Left lung (tissue), 10 donors: Measurements from ENCODE around the gene STN1. TPM values are rescaled to one million over a fixed set of nuclear protein-coding genes. Genes with fewer than 3 reads are reported as not detected.
A peak's percentile ranks its signal among the peaks of the same experiment; 100 is the strongest.

Experiments used
- ATAC-seq: fragments of 200-7000 bp; cut with Tn5 transposase; one replicate; pipeline ENCODE4 v1.9.1; 2020; ENCODE audit warnings: moderate library complexity
- DNase-seq, 4 donors: peaks; one replicate each; pipeline ENCODE4 v3.0.0-alpha.2; 2013 to 2020
- H3K27ac ChIP-seq, 2 donors: fragments of 200-600 bp; sonication (generic) in 1 of 2; one replicate each; pipeline versions ENCODE4 v1.5.0 to v1.8.0; 2020 to 2021
- H3K27me3 ChIP-seq, 2 donors: fragments of 200-600 bp; sonication (generic) in 1 of 2; one replicate each; pipeline versions ENCODE4 v1.5.0 to v1.8.0; 2020 to 2021
- H3K36me3 ChIP-seq, 2 donors: fragments of 200-600 bp; sonication (generic) in 1 of 2; one replicate each; pipeline versions ENCODE4 v1.5.0 to v1.8.0; 2020 to 2021
- H3K4me1 ChIP-seq, 2 donors: fragments of 200-600 bp; one replicate each; pipeline ENCODE4 v1.8.0; 2021
- H3K4me3 ChIP-seq, 2 donors: fragments of 200-600 bp; sonication (generic) in 1 of 2; one replicate each; pipeline versions ENCODE4 v1.5.0 to v1.8.0; 2020 to 2021; ENCODE audit warnings: mild to moderate bottlenecking in 1 of 2
- H3K9me3 ChIP-seq, 2 donors: fragments of 200-600 bp; sonication (generic) in 1 of 2; one replicate each; pipeline versions ENCODE4 v1.5.0 to v1.8.0; 2020 to 2021
- intact Hi-C, 2 donors: fragments of 100-400 bp; cut with DNase I; formaldehyde crosslinking; loops; one replicate each; pipeline versions ENCODE4 v1.11.2 to v1.14.2; 2022
- polyA plus RNA-seq, 6 donors: library from polyadenylated mRNA; unstranded; fragments of 120-200 nt; gene quantifications; one replicate each; pipeline ENCODE4 v1.2.1, GENCODE V29; 2013; ENCODE audit not compliant: insufficient read length in 6 of 6
- total RNA-seq, 2 donors: library from RNA; stranded (reverse); fragmentation: NEBNext Ultra II Directional; extraction: Animal tissue kit (Norgen Biotek cat#: 25700); gene quantifications; one replicate each; pipeline ENCODE4 v1.2.1, GENCODE V29; 2021
- TF ChIP-seq, protein P1 (sequence below), 2 donors: fragments of 200-600 bp; sonication (generic) in 1 of 2; IDR thresholded peaks; one replicate each; pipeline versions ENCODE4 v1.5.0 to v1.8.0; 2021; ENCODE audit warnings: antibody characterized with exemption in 2 of 2
- donor health status: DM: no; HTN: yes; CAD: no.
- donor health status: DM: no; HTN: no; CAD: no.

STN1 gene
- total and polyA plus RNA-seq, 8 donors, result 26.3 to 62.8 (median 29.8) TPM

DNA sequence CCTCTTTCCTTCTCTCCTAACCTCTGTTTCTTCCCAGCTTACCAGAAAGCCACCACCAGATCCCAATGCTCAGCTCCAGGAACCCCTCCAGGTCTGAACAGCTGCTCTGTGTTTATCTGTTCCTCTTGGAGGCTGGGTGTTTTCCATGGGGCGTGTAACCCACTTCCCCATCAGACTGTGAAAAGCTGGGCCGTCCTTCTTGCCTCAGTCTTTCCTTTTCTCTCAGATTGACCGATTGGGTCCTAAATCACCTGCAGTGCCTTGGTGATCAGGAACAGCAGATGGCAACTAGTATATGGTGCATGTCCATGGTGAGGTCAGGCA, 67.5 kb downstream of the STN1 start:
- Histone ChIP-seq H3K27ac (peak overlapping the region; percentile 41 to 70), H3K27me3 (peaks cover 0 to 25% of the 10 kb centered on the region in 2 donors), H3K4me3 (no peak overlapping the region), H3K36me3 (no peaks in the 10 kb centered on the region), H3K4me1 (peaks cover 48 to 79% of the 10 kb centered on the region in 2 donors), H3K9me3 (no peaks in the 10 kb centered on the region)
- intact Hi-C loops, result no loop called here
- TF ChIP-seq, protein P1, sequence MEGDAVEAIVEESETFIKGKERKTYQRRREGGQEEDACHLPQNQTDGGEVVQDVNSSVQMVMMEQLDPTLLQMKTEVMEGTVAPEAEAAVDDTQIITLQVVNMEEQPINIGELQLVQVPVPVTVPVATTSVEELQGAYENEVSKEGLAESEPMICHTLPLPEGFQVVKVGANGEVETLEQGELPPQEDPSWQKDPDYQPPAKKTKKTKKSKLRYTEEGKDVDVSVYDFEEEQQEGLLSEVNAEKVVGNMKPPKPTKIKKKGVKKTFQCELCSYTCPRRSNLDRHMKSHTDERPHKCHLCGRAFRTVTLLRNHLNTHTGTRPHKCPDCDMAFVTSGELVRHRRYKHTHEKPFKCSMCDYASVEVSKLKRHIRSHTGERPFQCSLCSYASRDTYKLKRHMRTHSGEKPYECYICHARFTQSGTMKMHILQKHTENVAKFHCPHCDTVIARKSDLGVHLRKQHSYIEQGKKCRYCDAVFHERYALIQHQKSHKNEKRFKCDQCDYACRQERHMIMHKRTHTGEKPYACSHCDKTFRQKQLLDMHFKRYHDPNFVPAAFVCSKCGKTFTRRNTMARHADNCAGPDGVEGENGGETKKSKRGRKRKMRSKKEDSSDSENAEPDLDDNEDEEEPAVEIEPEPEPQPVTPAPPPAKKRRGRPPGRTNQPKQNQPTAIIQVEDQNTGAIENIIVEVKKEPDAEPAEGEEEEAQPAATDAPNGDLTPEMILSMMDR (IDR thresholded peaks at IDR 0.05), result no peak
- peak; percentile 3 for ATAC-seq
- DNase-seq, result no peak

DNA sequence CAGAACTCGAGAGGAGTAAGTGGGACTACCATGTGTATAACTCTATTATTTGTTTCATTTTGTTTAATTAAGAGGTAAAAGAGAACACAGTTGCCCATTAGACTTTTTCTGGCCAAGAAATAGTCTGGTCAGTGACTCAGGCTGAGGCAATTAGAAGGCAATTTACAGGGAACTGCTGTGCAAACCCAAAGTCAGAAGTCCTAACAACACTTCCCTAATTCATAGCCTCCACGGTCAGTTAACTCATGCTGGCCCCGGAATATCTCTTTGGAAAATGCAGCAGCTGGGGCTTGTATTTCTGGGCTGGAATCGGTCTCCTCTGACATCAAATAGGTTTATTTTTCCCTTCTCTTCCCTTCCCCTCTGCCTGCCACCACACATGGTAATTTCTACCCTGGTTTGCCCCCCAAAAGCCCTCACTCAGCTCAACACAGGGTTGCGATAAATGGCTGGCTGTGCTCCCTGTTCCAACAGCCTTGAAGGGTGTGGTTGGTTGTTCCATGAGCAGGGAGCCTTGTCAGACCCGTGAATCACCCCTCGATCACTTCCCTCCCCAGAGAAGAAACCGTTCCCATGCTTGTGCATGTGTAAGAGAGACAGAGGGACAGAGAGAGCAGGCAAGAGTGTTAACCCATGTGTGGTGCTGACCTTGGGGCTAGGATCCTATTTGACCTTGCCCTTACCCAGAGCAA, 68.0 kb downstream of the STN1 start:
- Histone ChIP-seq H3K36me3 (no peaks in the 10 kb centered on the region), H3K9me3 (no peaks in the 10 kb centered on the region), H3K27me3 (peaks cover 0 to 20% of the 10 kb centered on the region in 2 donors), H3K27ac (peak overlapping the region; percentile 41 to 70), H3K4me3 (no peak overlapping the region), H3K4me1 (peaks cover 48 to 79% of the 10 kb centered on the region in 2 donors)
- no peak for DNase-seq
- TF ChIP-seq, protein P1 (IDR thresholded peaks at IDR 0.05), result no peak
- intact Hi-C loops, result no loop called here
- peak; percentile 42 for ATAC-seq

DNA sequence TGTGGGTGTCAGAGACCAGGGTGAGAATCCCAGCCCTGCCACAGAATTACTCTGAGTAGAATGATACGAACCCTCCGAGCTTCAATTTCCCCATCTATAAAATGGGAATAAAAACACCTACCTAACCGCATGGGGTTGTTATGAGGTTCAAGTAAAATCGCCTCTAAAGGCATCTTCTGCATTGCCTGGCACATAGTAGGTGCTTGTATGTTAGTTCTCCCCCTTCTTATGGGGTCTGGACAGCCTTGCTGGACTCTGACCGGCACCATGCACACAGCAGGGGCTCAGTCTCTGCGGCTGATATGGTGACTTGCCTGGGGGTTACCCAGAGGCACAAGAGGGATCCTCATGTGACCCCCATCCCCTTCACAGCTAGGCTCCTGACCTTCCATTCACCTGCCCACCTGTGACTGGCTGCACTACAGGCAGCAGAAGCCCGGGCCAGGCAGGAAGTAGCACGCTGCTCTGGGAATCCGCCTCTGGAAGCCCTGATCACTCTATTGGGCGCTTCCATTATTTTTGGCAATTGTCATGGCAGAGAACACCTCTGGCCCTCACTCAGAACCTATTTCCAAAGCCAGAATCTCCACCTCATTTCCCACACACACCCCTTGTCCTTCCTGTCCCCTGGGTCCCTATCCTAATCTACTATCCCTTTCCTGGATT, 68.6 kb downstream of the STN1 start:
- Histone ChIP-seq H3K36me3 (no peaks in the 10 kb centered on the region), H3K27me3 (peaks cover 0 to 13% of the 10 kb centered on the region in 2 donors), H3K9me3 (no peaks in the 10 kb centered on the region), H3K4me1 (peaks cover 47 to 78% of the 10 kb centered on the region in 2 donors), H3K27ac (peak overlapping the region; percentile 41 to 70), H3K4me3 (no peak overlapping the region)
- intact Hi-C loops, result no loop called here
- DNase-seq (no peak), ATAC-seq (no peak)
- TF ChIP-seq, protein P1 (IDR thresholded peaks at IDR 0.05), result no peak

- intact Hi-C loops, result no loop called here
- Histone ChIP-seq H3K27me3 (no peaks in the 10 kb centered on the region), H3K9me3 (no peaks in the 10 kb centered on the region), H3K4me1 (peaks cover 37 to 78% of the 10 kb centered on the region in 2 donors), H3K36me3 (no peaks in the 10 kb centered on the region), H3K27ac (no peak overlapping the region), H3K4me3 (no peak overlapping the region)
- ATAC-seq (no peak), DNase-seq (no peak)
- TF ChIP-seq, protein P1 (IDR thresholded peaks at IDR 0.05), result no peak
Observed at GRCh38 chr10:103847909-103848468, 70.0 kb downstream of the STN1 start.

GRCh38 chr10:103847346-103847745, 70.6 kb downstream of the STN1 start:
- H3K9me3 ChIP-seq, result no peaks in the 10 kb centered on the region
- TF ChIP-seq, protein P1 (IDR thresholded peaks at IDR 0.05), result no peak
- ATAC-seq, result no peak
- H3K4me3 ChIP-seq, result no peak overlapping the region
- intact Hi-C loops, result no loop called here
- no peak for DNase-seq
- H3K4me1 ChIP-seq, result peaks cover 31 to 73% of the 10 kb centered on the region in 2 donors
- H3K27me3 ChIP-seq, result no peaks in the 10 kb centered on the region
- no peaks in the 10 kb centered on the region for H3K36me3 ChIP-seq
- H3K27ac ChIP-seq, result no peak overlapping the region
